HEK293 (cell line): ENCODE results near the gene KEL.

Experiments
- CTCF ChIA-PET: fragments of 350-600 bp; formaldehyde crosslinking; extraction: SDS; loops from one replicate; lab custom pipeline; 2021; ENCODE audit warnings: antibody characterized with exemption; lab: Yijun Ruan, JAX
- POLR2A ChIA-PET: fragments of 300-600 bp; formaldehyde crosslinking; extraction: SDS; loops from one replicate; lab custom pipeline; 2020; ENCODE audit warnings: antibody characterized with exemption, inconsistent platforms; lab: Yijun Ruan, JAX
- H3K27ac ChIP-seq: fragments of 200-500 bp; sonication (Bioruptor generic); 2 replicates; pipeline ENCODE4 v1.5.1; 2014; ENCODE audit warnings: low read depth, low read length, control low read depth, inconsistent platforms; ENCODE audit errors: extremely low read depth
- H3K36me3 ChIP-seq, 2 experiments: fragments of 200-500 bp in 1 of 2; sonication (Bioruptor generic) in 1 of 2; 1 replicate in 1 of 2; 2 replicates in 1 of 2; pipeline ENCODE4 v1.5.1; 2014 to 2017; ENCODE audit warnings: inconsistent platforms in 2 of 2, low read length in 2 of 2; ENCODE audit not compliant: control insufficient read depth in 2 of 2, insufficient read depth in 1 of 2
- H3K4me1 ChIP-seq: fragments of 200-500 bp; sonication (Bioruptor generic); 2 replicates; pipeline ENCODE4 v1.5.1; 2014; ENCODE audit warnings: mild to moderate bottlenecking, low read length, inconsistent platforms; ENCODE audit not compliant: control insufficient read depth, insufficient read depth
- H3K4me3 ChIP-seq: 2 replicates; pipeline ENCODE4 v1.5.1; 2011; ENCODE audit warnings: low read depth, mild to moderate bottlenecking, control low read depth, low read length, moderate library complexity
- H3K9me3 ChIP-seq: fragments of 200-500 bp; sonication (Bioruptor generic); 2 replicates; pipeline ENCODE4 v1.5.1; 2014; ENCODE audit warnings: low read depth, low read length, inconsistent platforms; ENCODE audit not compliant: control insufficient read depth, insufficient read depth
- EGR2 ChIP-seq: fragments of 450-650 bp; formaldehyde crosslinking; IDR thresholded peaks from 2 replicates; pipeline ENCODE4 v1.5.1; 2016; ENCODE audit warnings: low read depth, missing biosample characterization, missing genetic modification characterization
- GFI1B ChIP-seq: fragments of 450-650 bp; formaldehyde crosslinking; IDR thresholded peaks from 2 replicates; pipeline ENCODE4 v1.5.1; 2016; ENCODE audit warnings: missing biosample characterization, missing genetic modification characterization
- KLF10 ChIP-seq: fragments of 450-650 bp; IDR thresholded peaks from 2 replicates; pipeline ENCODE4 v1.5.1; 2018; ENCODE audit warnings: missing biosample characterization, mild to moderate bottlenecking, missing genetic modification characterization
- MZF1 ChIP-seq: fragments of 450-650 bp; formaldehyde crosslinking; IDR thresholded peaks from 2 replicates; pipeline ENCODE4 v1.5.1; 2017; ENCODE audit warnings: missing biosample characterization, missing genetic modification characterization, borderline replicate concordance
- TCF7L2 ChIP-seq: IDR thresholded peaks from 2 replicates; pipeline ENCODE4 v1.6.1; 2011; ENCODE audit warnings: low read depth, mild to moderate bottlenecking, inconsistent platforms, low read length, moderate library complexity, borderline replicate concordance
- ZBTB8A ChIP-seq: fragments of 450-650 bp; formaldehyde crosslinking; IDR thresholded peaks from 2 replicates; pipeline ENCODE4 v1.5.1; 2016; ENCODE audit warnings: missing biosample characterization, missing genetic modification characterization
- ZNF138 ChIP-seq: fragments of 450-650 bp; formaldehyde crosslinking; IDR thresholded peaks from 2 replicates; pipeline ENCODE4 v1.5.1; 2016; ENCODE audit warnings: missing biosample characterization, missing genetic modification characterization, borderline replicate concordance
- ZNF391 ChIP-seq: fragments of 450-650 bp; formaldehyde crosslinking; IDR thresholded peaks from 2 replicates; pipeline ENCODE4 v1.5.1; 2016; ENCODE audit warnings: low read depth, missing biosample characterization, missing genetic modification characterization, borderline replicate concordance
- ZNF501 ChIP-seq: fragments of 450-650 bp; formaldehyde crosslinking; IDR thresholded peaks from 2 replicates; pipeline ENCODE4 v1.5.1; 2016; ENCODE audit warnings: missing biosample characterization, missing genetic modification characterization
- ZNF624 ChIP-seq: fragments of 450-650 bp; formaldehyde crosslinking; IDR thresholded peaks from 2 replicates; pipeline ENCODE4 v1.5.1; 2017; ENCODE audit warnings: missing biosample characterization, missing genetic modification characterization
- TF ChIP-seq, protein P1 (sequence below): fragments of 450-650 bp; formaldehyde crosslinking; conservative IDR thresholded peaks from 2 replicates; pipeline ENCODE4 v1.5.1; 2016; ENCODE audit warnings: low read depth, missing biosample characterization, missing genetic modification characterization
- TF ChIP-seq, protein P2 (sequence below): fragments of 450-650 bp; formaldehyde crosslinking; IDR thresholded peaks from 2 replicates; pipeline ENCODE4 v1.5.1; 2016; ENCODE audit warnings: missing biosample characterization, missing genetic modification characterization
- TF ChIP-seq, protein P3 (sequence below): fragments of 450-650 bp; formaldehyde crosslinking; IDR thresholded peaks from 2 replicates; pipeline ENCODE4 v1.5.1; 2016; ENCODE audit warnings: missing biosample characterization, missing genetic modification characterization, borderline replicate concordance
- TF ChIP-seq, protein P4 (sequence below): fragments of 450-650 bp; formaldehyde crosslinking; IDR thresholded peaks from 2 replicates; pipeline ENCODE4 v1.5.1; 2016; ENCODE audit warnings: missing biosample characterization, missing genetic modification characterization, borderline replicate concordance

KEL gene

DNA sequence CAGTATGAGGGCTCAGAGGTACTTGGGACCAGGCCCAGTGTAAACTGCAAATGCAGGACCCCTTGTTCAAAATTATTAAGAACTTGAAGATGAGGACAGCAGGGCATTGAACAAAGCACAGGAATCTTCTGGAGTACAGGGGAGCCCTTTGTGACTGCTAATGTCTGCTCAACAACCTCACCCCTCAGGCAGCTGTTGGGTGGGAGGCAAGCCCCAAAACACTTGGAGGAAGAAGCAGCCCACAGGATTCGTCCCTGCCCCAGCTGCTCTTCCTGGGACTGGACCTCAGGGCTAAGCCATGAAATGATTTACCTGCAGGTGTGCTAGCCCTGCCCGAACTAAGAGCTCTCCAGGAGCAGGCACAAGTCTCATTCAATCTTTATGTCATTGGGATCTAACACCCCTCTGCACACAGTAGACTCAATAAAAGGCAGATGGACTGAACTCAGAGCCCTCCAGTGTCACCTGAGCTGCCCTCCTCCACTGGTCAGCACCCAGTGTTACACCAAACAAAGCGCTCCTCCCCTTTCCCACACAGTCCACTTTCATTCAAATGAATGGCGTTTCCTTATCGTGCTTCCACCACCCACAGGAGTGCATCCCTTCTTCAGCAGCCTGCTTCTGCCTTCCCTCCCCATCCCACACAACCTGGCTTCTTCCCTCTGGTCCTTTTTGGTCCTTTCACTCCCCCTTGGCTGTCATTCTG is 29.6 kb downstream of the KEL start:
- ChIA-PET CTCF (interaction anchor here (0.5 to 1.2 kb wide), 3 partner anchors 283 to 580 kb away, joined by 3 read pairs; no protein-coding TSS in a partner anchor), POLR2A (no interaction called here)
- TF ChIP-seq ZBTB8A, result no peak
- TF ChIP-seq, protein P1, sequence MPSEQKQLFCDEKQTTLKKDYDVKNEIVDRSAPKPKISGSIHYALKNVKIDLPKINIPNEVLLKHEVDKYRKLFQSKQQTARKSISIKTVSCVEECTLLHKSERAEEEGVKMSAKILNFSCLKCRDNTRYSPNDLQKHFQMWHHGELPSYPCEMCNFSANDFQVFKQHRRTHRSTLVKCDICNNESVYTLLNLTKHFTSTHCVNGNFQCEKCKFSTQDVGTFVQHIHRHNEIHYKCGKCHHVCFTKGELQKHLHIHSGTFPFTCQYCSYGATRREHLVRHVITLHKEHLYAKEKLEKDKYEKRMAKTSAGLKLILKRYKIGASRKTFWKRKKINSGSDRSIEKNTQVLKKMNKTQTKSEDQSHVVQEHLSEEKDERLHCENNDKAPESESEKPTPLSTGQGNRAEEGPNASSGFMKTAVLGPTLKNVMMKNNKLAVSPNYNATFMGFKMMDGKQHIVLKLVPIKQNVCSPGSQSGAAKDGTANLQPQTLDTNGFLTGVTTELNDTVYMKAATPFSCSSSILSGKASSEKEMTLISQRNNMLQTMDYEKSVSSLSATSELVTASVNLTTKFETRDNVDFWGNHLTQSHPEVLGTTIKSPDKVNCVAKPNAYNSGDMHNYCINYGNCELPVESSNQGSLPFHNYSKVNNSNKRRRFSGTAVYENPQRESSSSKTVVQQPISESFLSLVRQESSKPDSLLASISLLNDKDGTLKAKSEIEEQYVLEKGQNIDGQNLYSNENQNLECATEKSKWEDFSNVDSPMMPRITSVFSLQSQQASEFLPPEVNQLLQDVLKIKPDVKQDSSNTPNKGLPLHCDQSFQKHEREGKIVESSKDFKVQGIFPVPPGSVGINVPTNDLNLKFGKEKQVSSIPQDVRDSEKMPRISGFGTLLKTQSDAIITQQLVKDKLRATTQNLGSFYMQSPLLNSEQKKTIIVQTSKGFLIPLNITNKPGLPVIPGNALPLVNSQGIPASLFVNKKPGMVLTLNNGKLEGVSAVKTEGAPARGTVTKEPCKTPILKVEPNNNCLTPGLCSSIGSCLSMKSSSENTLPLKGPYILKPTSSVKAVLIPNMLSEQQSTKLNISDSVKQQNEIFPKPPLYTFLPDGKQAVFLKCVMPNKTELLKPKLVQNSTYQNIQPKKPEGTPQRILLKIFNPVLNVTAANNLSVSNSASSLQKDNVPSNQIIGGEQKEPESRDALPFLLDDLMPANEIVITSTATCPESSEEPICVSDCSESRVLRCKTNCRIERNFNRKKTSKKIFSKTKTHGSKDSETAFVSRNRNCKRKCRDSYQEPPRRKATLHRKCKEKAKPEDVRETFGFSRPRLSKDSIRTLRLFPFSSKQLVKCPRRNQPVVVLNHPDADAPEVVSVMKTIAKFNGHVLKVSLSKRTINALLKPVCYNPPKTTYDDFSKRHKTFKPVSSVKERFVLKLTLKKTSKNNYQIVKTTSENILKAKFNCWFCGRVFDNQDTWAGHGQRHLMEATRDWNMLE (tag by site-specific recombination), result no peak
- TF ChIP-seq, protein P2, sequence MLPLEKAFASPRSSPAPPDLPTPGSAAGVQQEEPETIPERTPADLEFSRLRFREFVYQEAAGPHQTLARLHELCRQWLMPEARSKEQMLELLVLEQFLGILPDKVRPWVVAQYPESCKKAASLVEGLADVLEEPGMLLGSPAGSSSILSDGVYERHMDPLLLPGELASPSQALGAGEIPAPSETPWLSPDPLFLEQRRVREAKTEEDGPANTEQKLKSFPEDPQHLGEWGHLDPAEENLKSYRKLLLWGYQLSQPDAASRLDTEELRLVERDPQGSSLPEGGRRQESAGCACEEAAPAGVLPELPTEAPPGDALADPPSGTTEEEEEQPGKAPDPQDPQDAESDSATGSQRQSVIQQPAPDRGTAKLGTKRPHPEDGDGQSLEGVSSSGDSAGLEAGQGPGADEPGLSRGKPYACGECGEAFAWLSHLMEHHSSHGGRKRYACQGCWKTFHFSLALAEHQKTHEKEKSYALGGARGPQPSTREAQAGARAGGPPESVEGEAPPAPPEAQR (tag by site-specific recombination), result no peak
- no peak for TF ChIP-seq GFI1B (tag by site-specific recombination)
- 0 out of 2 replicates have a peak, but pooled peaks have one; percentile 14 for TF ChIP-seq EGR2 (tag by site-specific recombination)
- no peak for TF ChIP-seq ZNF138
- no peak for TF ChIP-seq ZNF391 (tag by site-specific recombination)
- TF ChIP-seq, protein P3, sequence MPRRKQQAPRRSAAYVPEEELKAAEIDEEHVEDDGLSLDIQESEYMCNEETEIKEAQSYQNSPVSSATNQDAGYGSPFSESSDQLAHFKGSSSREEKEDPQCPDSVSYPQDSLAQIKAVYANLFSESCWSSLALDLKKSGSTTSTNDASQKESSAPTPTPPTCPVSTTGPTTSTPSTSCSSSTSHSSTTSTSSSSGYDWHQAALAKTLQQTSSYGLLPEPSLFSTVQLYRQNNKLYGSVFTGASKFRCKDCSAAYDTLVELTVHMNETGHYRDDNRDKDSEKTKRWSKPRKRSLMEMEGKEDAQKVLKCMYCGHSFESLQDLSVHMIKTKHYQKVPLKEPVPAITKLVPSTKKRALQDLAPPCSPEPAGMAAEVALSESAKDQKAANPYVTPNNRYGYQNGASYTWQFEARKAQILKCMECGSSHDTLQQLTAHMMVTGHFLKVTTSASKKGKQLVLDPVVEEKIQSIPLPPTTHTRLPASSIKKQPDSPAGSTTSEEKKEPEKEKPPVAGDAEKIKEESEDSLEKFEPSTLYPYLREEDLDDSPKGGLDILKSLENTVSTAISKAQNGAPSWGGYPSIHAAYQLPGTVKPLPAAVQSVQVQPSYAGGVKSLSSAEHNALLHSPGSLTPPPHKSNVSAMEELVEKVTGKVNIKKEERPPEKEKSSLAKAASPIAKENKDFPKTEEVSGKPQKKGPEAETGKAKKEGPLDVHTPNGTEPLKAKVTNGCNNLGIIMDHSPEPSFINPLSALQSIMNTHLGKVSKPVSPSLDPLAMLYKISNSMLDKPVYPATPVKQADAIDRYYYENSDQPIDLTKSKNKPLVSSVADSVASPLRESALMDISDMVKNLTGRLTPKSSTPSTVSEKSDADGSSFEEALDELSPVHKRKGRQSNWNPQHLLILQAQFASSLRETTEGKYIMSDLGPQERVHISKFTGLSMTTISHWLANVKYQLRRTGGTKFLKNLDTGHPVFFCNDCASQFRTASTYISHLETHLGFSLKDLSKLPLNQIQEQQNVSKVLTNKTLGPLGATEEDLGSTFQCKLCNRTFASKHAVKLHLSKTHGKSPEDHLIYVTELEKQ (tag by site-specific recombination), result no peak
- Histone ChIP-seq H3K4me3 (no peak overlapping the region), H3K27ac (no peak overlapping the region), H3K4me1 (no peaks in the 10 kb centered on the region), H3K36me3 (no peaks in the 10 kb centered on the region), H3K9me3 (no peaks in the 10 kb centered on the region)

DNA sequence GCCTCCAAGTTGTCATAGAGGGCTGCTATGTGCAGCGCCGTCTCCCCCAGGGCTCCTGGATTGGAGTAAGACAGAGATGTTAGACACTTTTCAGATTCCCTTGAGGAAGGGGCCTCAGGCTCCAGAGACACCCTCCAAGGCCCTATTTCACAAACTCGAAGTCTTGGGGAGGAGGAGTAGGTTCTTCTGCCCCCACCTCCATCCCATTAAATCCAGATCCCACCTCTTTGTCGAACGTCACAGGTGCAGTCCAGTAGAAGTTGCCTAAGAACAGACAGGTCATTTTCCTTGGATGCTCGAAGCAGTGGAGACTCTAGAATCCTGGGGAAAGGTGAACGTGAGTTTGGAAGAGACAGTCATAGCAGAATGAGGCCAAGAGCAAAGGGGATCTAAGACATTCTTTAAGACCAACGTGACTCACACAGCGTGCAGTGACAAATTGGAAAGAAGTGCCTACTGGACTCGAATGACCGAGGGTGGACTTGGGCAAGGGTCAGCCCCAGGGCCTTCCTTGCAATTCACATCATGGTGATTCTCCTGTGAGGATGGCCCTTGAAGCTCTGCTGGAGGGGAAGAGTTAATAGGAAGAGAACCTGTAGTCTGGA is 31.9 kb downstream of the KEL start:
- no peaks in the 10 kb centered on the region for H3K4me1 ChIP-seq
- ChIA-PET CTCF (no interaction called here), POLR2A (no interaction called here)
- no peak overlapping the region for H3K27ac ChIP-seq
- H3K4me3 ChIP-seq, result no peak overlapping the region
- no peaks in the 10 kb centered on the region for H3K9me3 ChIP-seq
- no peaks in the 10 kb centered on the region for H3K36me3 ChIP-seq
- TF ChIP-seq TCF7L2 (no peak), MZF1 (tag by site-specific recombination) (no peak), ZNF501 (no peak), ZNF624 (tag by site-specific recombination) (no peak), KLF10 (no peak)
- TF ChIP-seq, protein P4, sequence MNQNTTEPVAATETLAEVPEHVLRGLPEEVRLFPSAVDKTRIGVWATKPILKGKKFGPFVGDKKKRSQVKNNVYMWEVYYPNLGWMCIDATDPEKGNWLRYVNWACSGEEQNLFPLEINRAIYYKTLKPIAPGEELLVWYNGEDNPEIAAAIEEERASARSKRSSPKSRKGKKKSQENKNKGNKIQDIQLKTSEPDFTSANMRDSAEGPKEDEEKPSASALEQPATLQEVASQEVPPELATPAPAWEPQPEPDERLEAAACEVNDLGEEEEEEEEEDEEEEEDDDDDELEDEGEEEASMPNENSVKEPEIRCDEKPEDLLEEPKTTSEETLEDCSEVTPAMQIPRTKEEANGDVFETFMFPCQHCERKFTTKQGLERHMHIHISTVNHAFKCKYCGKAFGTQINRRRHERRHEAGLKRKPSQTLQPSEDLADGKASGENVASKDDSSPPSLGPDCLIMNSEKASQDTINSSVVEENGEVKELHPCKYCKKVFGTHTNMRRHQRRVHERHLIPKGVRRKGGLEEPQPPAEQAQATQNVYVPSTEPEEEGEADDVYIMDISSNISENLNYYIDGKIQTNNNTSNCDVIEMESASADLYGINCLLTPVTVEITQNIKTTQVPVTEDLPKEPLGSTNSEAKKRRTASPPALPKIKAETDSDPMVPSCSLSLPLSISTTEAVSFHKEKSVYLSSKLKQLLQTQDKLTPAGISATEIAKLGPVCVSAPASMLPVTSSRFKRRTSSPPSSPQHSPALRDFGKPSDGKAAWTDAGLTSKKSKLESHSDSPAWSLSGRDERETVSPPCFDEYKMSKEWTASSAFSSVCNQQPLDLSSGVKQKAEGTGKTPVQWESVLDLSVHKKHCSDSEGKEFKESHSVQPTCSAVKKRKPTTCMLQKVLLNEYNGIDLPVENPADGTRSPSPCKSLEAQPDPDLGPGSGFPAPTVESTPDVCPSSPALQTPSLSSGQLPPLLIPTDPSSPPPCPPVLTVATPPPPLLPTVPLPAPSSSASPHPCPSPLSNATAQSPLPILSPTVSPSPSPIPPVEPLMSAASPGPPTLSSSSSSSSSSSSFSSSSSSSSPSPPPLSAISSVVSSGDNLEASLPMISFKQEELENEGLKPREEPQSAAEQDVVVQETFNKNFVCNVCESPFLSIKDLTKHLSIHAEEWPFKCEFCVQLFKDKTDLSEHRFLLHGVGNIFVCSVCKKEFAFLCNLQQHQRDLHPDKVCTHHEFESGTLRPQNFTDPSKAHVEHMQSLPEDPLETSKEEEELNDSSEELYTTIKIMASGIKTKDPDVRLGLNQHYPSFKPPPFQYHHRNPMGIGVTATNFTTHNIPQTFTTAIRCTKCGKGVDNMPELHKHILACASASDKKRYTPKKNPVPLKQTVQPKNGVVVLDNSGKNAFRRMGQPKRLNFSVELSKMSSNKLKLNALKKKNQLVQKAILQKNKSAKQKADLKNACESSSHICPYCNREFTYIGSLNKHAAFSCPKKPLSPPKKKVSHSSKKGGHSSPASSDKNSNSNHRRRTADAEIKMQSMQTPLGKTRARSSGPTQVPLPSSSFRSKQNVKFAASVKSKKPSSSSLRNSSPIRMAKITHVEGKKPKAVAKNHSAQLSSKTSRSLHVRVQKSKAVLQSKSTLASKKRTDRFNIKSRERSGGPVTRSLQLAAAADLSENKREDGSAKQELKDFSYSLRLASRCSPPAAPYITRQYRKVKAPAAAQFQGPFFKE (tag by site-specific recombination), result no peak
